T follicular helper cell (primary cell): ENCODE results near the gene ARL15.
"Not testable (repeated sequence)": the region's sequence is repeated elsewhere in the genome, so short reads cannot be mapped to it uniquely, and the experiment has no call there.

Source experiments
- DNase-seq: peaks from one replicate; pipeline ENCODE4 v3.0.0-alpha.2; 2020; ENCODE audit warnings: low read depth

Gene ARL15

DNA sequence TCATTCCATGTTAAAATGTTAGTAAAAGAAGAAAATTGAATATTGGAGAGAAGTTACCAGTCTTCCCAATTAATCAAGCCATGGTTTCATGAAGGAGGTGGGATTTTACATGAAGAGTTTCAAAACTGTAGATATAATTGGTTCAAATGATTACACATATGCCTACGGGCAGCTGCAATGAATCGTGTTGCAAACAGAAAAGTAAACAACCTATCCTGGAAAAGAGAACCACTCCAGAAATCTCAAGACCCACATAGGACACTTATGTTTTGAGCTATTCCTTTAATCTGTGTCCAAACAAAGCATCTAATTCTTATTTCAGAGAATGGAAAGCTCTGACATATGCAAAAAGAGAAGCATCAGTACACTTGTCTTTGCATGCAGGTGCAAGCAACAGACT is 409.7 kb downstream of the ARL15 start:
- no peak for DNase-seq

DNA sequence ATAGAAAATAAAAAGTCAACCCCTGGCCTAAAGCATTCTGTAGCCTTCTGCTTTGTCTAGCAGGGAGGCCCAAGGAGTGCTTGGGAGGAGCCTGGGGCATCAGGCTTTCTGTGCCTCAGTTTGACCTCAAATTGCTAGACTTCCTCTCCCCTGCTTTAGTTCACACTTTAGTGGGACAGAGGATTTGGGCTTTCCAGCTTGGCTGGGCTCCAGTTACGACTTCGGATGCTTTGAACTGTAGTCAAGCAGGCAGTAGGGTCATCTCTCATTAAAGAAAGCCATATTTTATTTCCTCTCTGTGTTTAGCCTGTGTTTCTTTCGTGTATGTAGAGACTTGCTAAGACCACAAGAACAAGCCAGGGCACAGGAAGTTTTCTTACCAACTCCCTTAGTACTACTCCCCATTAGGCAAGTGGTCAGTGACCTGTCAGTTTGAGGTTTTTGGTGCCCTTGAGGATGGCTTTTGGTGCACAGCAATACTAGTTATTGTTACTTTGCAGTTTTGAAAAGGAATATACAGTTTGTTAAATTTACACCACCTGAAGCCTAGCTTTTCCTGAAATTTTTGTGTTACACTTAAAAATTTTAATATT is 415.2 kb downstream of the ARL15 start:
- DNase-seq: no peak

DNA sequence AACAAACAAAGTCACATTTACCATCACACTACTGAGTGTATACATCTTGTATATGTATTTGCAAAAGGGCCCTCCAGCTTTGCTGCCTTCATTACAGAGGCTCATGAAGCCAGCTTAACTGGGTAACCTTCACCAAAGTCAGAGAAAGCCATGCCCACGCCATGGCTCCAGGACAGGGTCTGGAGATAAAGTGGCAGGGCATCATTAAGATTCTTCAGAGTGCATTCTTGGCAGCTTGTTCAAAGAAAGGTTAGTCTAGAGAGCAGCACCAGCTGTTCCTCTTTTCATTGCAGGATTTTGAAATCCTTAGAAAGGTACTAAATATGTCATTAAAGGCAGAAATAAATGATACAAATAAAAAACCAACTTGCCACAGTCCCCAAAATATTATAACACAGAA is 416.7 kb downstream of the ARL15 start:
- DNase-seq: no peak

DNA sequence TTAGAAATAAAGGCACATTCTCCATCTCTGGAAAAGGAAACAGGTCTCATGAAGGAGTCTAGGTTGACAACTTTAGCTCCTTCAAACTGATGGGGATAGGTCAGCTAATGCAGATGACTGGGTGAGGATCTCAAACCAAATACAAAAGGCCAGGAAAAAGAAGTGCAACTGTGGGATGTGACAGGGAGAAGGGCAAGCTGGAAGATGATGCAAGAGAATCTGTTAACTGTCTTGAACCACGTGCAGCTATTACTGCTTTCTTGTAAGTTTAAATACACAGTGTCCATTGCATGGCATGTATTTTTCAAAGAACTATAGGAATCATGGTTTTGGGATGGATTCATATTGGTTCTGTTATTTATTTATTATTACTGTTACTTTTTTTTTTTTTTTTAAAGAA is 418.1 kb downstream of the ARL15 start:
- no peak for DNase-seq

DNA sequence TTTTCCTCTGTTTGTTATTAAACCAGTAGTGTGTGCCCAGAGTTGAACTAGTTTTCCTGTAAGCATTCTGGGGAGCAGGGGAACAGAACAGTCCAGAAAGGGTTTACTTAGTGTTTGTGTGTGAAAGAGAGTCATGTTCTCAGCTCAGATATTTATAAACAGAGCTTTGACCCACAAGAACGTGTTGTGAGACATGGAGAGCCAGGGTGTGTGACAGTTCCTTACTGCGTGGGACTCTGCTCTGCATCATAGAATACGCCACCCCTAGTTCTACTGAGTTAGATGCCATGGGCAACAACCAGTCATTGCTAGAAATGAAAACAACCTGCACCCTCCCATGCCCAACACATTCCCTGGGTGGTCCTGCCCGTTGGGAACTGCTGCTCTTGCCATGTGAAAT is 419.2 kb downstream of the ARL15 start:
- no peak for DNase-seq

DNA sequence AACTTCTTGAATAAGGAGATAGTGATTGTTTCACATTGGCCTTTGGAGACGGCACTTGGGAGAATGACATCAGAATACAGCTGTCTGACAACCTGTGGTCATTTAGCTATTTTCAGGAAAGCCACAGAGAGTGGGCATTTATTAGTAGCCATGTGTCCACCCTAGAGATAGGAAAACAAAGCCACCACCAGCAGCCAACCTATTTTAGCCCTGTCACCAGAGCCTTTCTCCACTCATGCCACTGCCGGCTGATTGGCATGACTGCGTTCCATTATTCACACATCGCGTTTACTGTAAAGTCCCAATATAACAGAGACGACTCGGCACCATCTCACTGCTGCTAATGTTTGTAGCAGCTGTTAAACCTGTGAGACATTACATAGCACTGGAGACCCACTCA is 419.9 kb downstream of the ARL15 start:
- DNase-seq: no peak

DNA sequence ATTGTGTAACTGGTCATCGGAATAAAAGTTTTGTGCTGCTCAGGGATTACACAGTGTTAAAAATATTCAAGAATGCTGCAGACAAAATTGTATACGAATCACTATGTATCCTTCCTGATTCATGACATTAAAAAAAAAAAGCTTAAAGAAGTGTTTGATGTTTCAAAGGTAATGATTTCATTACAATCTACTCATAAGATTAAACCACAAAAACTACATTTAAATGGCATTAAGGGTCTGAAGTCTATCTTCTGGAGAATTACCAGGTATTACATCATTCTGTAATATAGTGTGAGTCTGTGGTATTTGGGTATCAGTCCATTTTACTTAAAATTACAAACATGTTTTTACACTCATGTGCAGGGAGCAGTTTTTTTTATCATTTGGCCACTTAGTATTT is 425.5 kb downstream of the ARL15 start:
- DNase-seq: no peak

DNA sequence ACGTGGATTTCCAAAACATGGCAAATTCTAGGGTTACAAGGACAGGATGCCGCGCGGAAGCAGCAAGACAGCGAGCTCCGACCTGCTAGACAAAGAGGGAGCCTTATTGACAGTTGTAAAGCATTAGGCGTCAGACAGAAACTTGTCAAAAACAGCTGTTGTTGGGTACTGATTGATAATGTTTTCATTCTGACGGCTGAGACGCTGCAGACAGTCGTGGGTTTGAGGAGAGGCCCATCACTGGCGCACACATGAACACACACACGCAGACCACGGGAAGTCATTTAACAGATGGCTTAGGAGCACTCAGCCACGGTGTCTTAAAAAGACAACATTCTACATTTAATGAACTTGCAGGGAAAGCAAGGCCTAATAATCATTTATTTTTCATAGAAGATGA is 426.0 kb downstream of the ARL15 start:
- DNase-seq: no peak

DNA sequence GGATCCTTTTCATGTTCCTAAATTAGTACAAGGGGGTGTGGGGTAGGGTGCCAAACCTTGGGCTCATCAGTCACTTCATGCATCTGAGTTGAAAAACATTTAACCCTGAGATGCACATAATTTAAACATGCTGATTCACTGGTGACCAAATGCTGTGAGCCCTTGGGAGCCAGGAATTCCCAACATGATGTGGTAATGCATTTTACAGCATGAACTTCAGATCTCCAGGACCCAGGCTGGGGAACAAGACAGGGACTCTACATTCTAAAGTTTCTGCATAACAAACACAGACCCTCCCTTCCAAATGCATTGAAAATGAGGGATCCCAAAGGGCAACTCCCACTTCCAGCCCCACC is 427.7 kb downstream of the ARL15 start:
- no peak for DNase-seq

DNA sequence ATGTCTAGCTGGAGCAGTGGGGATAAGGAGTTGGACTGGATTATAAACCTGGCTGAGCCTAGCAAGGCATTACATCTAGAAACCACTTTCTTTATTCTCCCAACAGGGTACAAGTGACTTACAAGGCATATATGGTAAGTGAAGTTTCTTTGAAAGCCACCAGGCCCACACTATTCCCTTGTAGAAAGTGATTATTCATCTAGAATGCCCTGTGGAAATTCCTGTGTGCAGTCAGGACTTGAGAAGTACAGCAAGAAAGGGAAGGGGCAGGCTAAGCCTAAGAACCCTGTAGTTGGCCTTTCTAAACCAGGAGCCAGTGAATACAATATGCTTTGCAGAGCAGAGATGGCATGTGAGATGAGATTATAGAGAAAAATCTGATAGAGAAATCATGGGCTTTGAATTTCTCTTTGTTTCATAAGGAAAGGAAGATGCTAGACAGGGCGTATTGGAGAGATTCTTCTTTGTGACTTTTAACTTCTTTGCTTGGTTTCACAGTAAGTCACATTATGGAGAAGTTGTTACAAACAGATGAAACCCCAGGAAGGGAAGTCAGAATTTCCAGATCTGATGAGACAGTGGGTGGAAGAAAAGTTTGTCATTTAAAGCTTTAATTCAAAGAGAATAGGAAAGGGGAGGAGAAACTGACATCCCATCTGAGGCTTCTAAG is 428.2 kb downstream of the ARL15 start:
- DNase-seq: no peak

DNA sequence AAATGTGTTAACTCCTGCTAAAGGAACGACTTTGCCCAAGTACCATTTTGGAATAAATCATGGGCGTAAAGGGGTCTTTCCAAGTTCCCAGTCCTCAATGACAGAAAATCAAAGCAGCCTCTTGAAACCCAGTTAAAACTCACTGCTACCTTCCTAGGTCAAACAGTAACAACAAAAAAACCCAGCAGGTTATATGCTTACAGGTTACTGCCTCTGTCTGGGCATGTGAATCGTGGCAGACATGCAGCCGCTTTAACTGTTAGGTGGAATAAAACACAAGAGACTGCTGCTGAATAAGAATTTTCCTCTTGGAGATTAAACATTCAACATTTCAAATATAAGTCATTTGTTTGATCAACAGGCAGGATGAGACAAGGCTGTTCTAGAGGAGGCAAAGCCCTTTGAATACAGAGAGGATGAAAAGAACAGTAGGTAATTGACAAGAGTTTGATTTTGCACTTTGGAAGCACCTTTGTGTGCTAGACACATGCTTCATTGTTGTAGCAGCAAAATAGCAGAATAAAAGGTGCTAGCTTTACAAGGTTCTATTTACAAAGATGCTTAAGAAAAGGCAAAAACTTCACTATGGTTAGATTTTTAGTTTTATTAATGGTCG is 430.6 kb downstream of the ARL15 start:
- DNase-seq: no peak

DNA sequence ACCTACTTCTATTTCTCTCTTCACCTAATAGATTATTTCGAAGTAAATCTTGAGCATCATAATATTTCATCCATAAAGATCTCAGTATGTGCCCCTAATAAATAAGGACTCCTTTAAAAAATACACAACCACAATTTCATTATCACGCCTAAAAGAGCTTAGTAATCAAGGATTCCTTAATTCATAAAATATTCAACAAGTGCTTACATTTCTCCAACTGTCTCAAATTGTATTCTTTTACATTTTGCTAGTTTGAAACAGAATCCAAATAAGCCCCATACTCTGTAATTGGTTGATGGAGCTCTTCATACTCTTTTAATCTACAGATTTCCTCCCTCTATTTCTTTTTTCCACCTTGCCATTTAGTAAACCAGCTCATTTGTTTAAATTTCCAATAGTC is 432.4 kb downstream of the ARL15 start:
- no peak for DNase-seq

DNA sequence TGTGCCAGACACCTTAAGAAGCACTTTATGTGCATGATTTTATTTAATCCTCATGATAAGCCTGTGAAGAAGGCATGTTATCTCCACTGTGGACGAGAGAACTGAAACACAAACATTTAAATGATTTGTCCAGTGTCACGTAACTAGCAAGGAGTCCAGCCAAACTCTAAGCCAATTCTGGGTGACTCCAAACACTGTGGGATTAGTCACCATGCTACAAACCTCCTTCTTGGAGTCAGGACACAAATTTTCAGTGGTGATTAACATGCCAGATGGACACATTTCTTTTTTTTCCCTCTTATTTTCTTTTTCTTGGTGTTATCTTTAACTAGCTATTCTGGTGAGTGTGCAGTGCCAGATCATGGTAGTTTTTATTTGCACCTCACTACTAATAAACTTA is 433.1 kb downstream of the ARL15 start:
- DNase-seq: no peak

DNA sequence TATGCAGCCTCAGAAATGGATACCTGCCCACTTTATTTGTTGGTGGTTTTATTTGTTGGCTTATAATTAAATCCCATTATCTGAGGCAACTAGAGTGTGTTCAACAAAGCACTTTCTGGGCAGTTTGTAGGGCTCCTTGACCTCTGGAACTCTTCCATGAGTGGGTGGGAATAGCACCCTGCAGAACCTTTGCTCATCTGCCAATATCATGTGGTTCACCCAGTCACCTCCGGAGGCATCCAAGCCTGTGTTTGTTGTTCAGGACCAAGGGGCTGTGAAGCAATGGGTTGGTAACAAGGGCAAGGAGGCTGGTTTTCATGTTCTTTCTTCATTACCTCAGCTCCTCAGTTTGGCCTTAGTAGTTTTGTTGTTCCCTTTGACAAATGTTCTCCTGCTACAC is 436.0 kb downstream of the ARL15 start:
- DNase-seq: no peak

DNA sequence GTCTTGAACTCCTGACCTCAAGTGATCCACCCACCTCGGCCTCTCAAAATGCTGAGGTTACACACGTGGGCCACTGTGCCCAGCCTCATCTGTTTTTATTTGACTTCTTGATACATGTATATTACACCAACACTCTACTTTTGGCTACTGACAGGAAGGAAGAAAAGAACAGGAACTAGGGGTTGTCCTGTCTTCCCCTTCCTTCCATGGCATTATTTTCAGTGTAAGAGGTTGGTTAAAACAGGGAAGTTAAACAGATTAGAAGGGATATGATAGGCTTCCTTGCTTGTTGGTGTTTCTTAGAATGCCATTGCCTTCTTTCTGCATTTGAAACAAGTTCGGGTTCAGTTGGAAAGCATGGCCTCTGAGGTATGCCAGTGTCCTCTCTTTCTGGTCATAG is 437.1 kb downstream of the ARL15 start:
- no peak for DNase-seq

DNA sequence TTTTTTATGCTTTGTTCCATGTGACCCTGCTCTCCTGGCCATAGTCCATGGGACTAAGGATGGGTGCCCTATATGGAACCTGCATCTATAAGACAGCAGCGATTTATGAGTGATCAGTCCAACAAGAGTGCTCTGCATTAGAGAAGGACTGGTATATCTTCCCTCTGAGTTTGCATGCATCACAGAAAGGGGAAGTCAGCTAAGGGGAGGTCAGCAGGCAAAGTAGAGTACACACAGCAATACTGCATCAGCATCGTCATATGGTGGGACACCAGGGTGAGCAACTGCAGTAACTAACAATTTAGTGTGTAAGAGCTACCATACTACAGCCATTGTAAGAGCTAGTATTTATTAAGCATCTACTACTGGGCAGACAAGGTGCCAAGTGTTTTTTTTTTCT is 438.6 kb downstream of the ARL15 start:
- no peak for DNase-seq

DNA sequence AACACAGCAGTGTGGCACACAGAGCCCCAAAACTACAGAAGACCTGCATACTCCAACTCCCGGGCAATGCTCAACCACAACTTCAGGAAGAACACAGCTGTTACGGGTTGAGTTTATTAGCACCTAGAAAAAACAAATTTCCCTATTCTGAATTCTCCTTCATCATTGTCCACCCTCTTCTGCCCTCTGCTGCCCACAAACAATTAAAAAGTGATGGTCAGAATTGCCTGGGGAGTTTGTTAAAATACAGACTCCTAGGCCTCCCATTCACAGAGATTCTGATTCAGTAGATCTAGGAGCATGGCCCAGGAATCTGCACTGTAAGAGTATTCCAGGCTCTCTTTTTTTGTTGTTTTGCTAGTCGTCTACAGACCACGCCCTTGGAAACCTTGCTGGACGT is 439.3 kb downstream of the ARL15 start:
- no peak for DNase-seq

DNA sequence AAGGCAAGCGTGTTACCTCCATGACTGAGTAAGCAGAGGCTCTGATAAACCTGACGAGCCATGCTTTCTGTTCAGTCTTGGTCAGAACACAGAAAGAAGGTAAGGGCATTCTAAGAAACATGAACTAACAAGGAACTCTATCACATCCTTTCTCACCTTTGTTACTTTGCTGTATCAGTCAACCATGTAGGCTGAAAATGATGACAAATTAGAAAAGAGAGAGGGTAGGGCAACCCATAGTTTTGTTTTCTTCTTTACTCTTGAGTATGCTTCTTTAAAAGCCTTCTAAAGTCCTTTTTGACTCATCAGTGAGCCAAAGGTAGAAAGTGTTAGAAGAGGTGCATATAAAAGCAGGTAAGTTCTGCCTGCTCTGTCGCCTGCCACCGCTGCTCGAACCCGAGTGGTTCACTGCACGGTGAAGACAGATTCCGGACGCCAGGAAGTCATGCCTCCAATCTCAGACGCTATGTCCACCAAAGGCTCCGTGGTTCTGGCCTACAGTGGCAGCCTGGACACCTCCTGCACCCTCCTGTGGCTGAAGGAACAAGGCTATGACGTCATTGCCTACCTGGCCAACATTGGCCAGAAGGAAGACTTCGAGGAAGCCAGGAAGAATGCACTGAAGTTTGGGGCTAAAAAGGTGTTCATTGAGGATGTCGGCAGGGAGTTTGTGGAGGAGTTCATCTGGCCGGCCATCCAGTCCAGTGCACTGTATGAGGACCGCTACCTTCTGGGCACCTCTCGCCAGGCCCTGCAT is 451.5 kb downstream of the ARL15 start:
- DNase-seq: no peak

DNA sequence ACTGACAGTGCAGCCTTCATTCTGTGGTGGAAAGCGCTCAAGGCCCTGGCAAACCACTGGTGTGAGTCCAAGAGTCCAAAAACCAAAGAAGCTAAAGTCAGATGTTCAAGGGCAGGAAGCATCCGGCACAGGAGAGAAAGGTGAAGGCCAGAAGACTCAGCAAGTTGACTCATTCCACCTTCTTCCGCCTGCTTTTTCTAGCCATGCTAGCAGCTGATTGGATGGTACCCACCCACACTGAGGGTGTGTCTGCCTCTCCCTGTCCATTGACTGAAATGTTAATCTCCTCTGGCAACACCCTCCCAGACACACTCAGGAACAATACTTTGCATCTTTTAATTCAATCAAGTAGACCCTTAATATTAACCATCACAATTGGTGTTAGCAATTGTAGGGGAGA is 453.9 kb downstream of the ARL15 start:
- no peak for DNase-seq

DNA sequence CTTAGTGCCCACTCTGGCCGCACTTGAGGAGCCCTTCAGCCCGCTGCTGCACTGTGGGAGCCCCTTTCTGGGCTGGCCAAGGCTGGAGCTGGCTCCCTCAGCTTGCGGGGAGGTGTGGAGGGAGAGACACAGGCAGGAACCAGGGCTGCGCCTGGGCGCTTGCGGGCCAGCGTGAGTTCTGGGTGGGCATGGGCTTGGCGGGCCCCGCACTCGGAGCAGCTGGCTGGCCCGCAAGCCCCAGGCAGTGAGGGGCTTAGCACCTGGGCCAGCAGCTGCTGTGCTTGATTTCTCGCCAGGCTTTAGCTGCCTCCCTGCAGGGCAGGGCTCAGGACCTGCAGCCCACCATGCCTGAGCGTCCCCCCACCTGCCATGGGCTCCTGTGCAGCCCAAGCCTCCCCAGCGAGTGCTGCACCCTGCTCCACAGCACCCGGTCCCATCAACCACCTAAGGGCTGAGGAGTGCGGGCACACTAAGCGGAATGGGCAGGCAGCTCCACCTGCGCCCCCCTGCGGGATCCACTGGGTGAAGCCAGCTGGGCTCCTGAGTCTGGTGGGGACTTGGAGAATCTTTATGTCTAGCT is 473.4 kb downstream of the ARL15 start:
- not testable (repeated sequence) for DNase-seq

DNA sequence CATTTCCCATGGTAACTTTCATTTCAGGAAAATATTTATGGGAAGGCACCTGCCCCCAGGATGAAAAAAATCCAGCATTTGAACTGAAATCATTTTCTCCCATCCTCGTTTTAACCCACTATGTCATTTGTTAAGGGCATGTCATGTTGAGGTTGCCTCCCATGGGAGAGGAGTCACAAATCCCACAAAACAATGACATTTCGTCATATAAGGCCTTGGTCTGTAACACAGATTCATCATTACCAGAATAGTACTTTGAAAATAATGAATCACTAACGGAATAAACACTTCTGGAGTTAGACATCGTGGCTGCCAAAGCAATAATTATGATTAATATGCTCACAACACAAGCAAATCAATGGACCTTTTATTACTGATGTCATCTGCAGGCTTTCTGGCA is 475.9 kb downstream of the ARL15 start:
- no peak for DNase-seq
